IMR-90 (cell line): Measurements from ENCODE around the gene RPUSD1.

ENCODE experiments used
- CHD1 ChIP-seq: IDR thresholded peaks from 2 replicates; pipeline ENCODE4 v1.6.1; 2012; ENCODE audit warnings: low read depth, low read length, improper control_type of control experiment
- CTCF ChIP-seq: conservative IDR thresholded peaks from 2 replicates; pipeline ENCODE4 v1.5.1; 2012; ENCODE audit warnings: mild to moderate bottlenecking, low read depth, low read length, improper control_type of control experiment
- MAZ ChIP-seq: IDR thresholded peaks from 2 replicates; pipeline ENCODE4 v1.6.1; 2012; ENCODE audit warnings: low read depth, mild to moderate bottlenecking, low read length, improper control_type of control experiment, moderate library complexity, borderline replicate concordance
- RCOR1 ChIP-seq: IDR thresholded peaks from 2 replicates; pipeline ENCODE4 v1.6.1; 2012; ENCODE audit warnings: mild to moderate bottlenecking, low read length, improper control_type of control experiment; ENCODE audit not compliant: insufficient replicate concordance

GRCh38 chr16:754656-755055 is 33.5 kb downstream of the RPUSD1 start:
- no peak for TF ChIP-seq RCOR1
- TF ChIP-seq CTCF: no peak
- no peak for TF ChIP-seq CHD1
- TF ChIP-seq MAZ: no peak
